ENCODE data around the gene RETSAT.
"Not testable (repeated sequence)": the region's sequence is repeated elsewhere in the genome, so short reads cannot be mapped to it uniquely, and the experiment has no call there.

Gene RETSAT

DNA sequence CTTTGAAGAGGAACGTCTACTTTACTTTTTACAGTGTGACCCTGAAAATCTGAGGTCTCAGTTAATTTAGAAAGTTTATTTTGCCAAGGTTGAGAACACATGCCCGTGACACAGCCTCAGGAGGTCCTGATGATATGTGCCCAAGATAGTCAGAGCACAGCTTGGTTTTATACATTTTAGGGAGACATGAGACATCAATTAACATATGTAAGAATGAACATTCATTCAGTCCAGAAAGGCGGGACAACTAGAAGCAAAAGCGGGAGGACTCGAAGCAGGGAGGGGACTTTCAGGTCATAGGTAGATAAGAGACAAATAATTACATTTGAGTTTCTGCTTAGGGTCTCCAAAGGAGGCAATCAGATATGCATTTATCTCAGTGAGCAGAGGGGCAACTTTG, 23.9 kb upstream of the RETSAT start:
- no peak for DNase-seq (ENCODE audit: low spot score)

DNA sequence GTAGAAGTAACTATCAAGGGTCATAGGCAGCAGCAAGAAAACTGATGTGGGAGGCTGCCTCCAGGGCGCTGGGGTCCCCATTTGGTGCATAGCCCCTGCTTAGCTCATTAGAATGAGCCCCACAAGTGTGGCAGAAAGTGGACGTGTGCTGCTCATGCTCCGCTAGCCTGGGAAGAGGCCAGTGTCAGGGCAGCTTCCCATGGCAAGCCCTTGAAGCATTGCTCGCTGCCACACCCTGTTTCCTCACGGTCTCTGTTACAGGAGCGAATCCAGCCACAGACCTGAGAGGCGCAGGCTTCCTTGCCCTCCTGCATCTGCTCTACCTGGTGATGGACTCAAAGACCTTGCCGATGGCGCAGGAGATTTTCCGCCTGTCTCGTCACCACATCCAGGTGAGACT, 22.8 kb upstream of the RETSAT start:
- DNase-seq (ENCODE audit: low spot score) = no peak

DNA sequence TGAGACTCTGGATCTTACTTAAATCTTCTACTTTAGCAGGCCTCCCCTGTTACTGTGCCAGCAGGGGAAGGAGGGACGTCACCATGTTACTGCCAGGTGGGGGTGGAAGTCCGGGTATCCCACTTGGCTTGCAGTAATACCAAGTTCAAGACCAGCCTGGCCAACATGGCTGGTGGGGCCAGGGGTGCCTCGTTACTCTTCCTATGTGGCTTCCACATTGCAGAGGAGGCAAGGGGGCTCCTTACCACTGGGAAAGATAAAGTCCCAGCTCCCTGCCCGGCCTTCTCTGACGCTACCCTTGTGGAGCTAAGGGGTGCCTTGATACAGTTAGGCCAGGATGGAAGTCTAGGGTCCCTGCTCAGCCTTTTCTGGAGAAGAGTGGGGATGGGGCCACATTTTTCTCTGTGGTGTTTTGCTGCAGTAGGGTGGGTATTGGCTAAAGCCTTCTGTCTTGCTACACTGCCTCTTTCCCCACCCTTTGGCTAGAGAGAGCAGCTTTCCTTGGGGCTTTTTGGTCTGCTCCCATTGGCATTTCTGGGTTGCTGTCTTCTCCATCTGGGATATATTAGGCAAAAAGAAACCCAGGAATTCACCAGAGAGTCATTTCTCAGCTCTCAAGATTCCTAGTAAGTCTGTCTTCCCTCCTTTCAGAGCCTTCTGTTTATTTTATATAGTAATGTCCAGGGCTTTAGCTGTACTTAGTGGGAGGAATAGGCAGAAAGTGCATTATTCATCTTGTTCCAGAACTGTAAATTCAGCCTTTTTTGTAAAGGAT, 22.1 kb upstream of the RETSAT start:
- no peak for DNase-seq (ENCODE audit: low spot score)

DNA sequence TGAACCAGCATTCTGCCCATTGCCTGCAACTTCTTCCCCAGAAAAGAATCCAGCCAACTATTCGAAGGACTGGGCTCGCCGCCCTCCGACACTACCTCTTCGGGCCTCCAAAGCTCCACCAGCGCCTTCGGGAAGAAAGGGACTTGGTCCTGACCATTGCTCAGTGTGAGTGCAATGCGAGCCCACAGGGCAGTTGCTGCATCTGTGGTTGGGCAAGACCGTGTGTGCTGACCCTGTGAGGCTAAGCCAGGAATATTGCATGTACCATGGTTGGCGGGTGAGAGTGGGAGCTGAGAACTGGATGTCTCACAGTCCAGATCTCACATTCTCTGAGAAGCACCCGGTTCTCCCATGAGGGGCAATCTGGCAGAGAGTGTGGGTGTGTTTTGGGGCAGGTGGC, 16.7 kb upstream of the RETSAT start:
- DNase-seq (ENCODE audit: low spot score) = no peak

DNA sequence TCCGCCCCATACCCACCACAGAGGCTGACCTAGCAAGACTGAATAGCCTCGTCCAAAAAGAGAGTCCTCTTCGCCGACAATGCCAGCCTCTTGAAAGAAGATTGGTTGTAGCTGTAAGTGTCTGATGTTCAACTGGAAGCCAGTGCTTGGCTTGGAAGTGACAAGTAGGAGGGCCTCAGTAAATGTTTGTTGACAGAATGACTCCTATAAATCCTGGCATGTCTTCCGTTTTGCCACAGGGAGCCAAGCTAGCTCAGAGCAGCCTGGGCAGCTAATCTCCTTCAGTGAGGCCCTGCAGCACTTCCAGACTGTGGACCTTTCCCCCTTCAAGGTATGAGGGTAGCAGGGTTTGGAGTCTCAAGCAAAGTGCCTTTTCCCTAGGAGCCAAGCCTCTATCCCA, 15.2 kb upstream of the RETSAT start:
- DNase-seq (ENCODE audit: low spot score) = no peak

DNA sequence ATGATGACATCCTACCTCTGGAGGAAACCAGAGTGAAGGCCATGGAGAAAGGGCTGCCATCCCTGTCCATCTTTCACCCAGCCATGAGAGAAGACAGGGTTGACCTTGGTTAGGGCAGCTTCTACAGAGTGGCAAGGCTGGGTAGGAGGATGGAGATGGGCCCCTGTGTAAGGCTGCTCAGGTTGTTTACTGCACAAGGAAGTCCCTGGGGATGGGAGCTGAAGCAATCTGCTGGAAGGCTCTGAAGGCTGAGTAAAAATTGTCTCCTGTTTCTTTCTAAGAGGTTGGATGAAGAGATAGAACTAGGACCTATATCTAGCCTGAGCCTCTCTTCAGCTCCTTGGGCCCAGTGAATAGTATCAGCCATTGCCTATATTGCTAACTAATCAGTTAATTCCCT, 14.6 kb upstream of the RETSAT start:
- DNase-seq (ENCODE audit: low spot score) = no peak

DNA sequence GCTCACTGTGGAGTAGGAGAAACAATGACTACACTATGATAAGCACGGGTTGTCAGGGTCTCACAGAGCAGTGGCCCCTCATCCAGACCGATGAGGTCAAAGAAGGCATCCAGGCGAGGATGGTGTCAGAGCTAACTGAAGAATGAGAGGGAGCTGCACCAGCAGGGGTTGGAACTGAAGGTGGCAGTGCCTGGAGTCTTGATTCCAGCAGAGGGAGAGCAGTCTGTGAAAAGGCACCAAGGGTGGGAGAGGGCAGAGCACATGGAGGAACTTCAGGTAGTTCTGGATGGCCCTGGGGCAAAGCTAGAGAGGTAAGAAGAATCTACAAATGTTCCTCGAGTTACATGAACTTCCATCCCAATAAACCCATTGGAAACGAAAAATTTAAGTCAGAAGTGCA, 12.9 kb upstream of the RETSAT start:
- DNase-seq (ENCODE audit: low spot score) = no peak

DNA sequence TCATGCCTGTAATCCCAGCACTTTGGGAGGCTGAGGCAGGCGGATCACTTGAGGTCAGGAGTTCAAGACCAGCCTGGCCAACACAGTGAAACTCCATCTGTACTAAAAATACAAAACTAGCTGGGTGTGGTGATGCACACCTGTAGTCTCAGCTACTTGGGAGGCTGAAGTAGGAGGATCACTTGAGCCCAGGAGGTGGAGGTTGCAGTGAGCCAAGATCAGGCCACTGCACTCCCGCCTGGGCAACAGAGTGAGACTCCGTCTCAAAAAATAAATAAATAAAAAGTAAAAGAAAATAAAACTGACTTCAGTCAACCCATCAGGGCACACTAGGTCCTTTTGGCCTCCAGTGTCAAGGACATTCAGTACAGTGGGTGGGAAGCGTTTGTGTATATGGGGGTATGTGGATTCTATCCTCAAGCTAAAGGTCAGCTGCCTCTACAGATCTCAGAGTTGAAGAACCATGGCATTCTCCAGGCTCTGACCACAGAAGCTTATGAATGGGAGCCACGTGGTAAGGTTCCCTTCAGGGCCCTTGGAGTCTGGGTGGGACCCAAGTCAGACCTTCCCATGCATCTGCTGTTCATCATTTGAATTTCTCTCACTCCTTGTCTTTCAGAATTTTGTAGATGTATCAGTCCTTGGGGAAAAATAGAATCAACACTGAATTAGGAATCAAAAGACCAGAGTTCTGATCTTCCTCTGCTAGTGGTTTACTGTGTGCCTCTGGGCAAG, 8.5 kb upstream of the RETSAT start:
- DNase-seq (ENCODE audit: low spot score) = not testable (repeated sequence)

DNA sequence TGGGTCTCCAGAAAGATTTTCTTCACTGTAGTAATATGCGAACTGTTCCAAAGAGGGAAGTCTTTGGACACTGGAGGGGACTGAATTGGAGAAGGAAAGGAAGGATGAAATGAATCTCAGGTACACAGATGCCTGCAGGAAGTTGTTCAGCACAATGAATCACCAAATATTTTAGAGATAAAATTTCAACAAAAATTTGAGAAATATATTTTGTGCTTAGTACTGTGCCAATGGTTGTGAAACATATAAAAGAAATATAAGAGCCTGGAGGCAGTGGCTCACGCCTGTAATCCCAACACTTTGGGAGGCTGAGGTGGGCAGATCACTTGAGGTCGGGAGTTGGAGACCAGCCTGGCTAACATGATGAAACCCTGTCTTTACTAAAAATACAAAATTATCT, 3.4 kb upstream of the RETSAT start:
- no peak for DNase-seq (ENCODE audit: low spot score)

DNA sequence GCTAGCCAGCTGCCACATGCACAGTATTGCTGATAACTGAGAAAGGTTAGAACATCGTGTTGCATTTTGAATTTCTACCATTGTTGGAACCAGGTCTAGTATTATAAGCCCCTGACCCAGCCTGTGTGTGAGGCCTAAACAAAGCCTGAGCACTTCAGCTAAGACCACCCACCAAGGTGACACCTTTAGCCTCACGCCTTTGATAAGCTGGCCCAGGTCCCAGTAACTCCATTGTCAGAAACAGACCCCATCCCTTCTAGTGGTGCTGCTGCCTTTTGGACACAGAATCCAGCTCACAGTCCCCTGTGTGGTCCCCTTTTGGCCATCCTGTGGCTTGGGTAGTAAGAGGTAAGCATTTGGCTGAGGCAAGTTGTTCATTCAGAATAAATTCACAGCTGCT, 1.9 kb upstream of the RETSAT start:
- DNase-seq (ENCODE audit: low spot score) = no peak

DNA sequence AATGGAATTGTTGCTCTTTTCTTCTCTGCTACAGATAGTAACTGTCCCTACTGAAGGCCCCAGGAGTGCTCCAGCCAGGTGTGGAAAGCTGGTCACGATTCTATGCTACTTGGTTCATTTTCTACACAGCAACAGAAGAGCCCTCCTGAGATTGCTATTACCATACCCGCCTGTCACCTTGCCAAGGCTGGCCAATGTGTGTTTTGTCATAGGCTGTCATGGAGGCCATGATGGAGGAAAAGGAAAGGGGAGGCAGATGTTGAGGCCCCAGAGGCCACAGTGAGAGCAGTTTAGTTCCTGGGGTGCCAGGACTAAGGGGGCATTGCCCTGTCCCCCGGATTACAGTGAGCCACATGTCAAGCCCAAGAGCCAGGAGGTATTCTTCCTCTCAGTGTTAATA, 1.2 kb upstream of the RETSAT start:
- no peak for DNase-seq (ENCODE audit: low spot score)

DNA sequence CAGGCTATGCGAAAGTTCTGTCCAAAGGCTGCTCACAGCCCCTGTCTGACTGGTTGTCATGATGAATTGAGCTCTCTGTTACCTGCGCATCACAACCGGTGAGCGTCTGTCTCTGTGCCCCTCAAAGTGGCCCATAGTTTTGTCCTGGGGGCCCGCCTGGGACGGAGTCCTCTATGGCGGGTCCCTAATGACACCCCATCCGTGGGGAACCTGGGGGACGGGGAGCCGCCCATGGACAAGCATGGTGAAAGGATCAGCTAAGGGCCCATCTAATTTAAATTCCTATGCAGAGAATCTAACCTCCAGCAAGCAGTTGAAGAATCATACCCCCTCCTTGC, 714 bp upstream of the RETSAT start:
- no peak for DNase-seq (ENCODE audit: low spot score)

DNA sequence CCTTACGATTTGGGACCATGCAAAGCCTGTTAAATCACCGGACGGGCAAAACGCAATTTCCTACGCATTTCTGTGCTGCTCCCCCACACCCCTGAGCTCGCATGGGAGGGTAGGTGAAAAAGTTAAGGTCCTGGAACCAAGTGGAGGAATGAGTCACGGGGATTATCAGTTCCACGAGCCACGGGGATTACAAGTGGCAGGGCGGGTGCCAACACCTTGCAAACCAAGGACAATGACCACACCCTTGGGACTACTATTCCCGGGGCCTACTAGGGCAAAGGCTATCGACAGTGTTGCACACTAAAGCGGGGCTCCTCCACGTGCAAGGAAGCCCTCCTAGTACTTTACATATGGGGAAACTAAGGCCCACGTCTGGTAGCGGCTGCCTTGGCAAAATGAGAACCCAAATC, 447 bp downstream of the RETSAT start:
- DNase-seq (ENCODE audit: low spot score) = peak; percentile 31

DNA sequence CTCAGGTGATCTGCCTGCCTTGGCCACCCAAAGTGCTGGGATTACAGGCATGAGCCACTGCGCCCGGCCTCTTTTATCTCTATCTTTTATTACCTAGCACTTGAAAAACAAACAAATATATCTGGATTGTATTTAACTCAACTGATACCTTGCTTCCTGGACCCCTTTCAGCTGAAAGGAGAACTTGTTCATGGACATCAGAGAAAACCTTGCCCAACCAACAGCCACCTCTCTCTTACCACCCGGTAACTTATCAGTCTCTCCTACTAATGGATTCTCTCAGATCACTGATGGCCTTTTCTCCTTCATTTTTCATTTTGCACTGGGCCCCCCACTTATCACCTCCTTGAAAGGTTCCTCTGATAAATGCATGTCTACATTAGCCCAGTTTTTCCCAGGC, 6.7 kb downstream of the RETSAT start:
- DNase-seq (ENCODE audit: low spot score) = no peak

DNA sequence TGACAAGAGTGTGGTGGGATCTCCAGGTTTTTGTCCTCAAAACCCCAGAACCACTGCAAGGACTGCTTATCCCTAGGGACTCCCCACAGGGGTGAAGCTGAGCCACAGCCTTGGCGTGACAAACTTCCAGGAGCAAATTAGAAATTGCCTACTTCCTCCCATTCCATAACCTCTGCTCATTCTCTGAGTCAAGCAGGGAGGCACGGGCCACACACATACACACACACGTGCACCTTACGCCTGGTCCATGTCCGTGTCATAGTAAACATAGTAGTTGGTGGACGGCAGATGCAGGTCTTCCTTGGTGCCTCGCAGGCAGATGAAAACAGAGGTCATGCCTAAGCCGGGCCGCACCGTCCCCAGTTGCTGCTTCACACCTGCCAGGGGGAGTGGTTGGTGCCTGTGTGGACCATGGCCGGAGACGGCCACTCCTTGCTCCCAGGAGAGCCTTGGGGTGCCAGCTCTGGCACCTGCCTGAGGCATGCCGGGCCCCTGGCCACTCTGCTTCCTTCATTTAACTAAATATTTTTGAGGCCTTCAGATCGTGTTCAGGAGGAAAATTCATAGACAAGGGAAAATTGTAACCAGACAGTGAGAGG, 9.9 kb downstream of the RETSAT start:
- DNase-seq (ENCODE audit: low spot score) = no peak

DNA sequence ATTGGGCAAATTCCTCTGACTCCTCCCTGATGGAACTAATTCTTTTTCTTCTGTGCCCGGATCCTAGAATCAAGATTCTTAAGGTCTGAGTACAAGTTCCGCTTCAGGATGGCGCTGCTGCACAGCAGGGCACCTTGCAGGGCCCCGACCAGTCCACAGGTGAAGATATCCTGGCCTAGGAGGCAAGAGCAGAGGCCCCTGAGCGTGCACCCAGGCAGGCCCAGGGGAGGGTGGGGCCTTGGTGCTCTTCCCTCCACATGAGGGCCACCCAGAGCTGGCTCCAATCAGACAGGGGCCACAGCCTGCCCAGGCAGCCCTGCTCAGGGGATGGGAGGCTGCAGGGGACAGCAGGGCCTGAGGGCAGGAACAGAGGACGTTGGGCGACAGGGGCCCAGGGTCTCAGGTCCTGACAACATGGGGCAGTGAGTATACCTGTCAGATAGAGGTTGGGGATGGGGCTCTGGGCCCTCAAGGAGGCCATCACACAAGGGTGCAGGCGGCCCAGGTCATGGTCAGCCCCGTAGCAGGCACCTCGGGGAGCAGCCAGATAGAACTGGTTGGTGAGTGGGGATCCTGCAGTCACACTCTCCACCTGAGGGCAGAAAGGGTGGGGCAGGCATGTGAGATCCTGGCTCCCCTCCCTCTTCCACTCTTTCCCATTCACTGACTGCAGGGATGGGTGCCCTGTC, 11.0 kb downstream of the RETSAT start:
- DNase-seq (ENCODE audit: low spot score) = not testable (repeated sequence)

DNA sequence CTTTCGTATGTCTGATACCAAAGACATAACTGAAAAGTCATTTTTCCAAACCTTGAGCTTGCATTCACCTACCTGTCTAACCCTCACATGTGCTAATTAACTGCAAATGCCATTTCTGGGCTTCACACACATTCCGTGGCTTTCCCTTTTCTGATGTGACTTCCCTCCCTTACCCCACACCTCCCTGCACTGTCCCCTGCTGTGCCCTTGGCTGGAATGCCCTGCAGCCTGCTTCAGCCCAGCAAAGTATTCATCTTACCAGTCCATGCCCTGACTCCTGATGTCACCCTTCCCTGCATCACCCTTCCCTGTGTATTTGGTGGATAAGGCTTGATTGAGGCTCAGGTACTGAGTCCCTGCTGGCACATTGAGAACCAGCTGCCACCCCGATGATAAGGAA, 12.2 kb downstream of the RETSAT start:
- no peak for DNase-seq (ENCODE audit: low spot score)

DNA sequence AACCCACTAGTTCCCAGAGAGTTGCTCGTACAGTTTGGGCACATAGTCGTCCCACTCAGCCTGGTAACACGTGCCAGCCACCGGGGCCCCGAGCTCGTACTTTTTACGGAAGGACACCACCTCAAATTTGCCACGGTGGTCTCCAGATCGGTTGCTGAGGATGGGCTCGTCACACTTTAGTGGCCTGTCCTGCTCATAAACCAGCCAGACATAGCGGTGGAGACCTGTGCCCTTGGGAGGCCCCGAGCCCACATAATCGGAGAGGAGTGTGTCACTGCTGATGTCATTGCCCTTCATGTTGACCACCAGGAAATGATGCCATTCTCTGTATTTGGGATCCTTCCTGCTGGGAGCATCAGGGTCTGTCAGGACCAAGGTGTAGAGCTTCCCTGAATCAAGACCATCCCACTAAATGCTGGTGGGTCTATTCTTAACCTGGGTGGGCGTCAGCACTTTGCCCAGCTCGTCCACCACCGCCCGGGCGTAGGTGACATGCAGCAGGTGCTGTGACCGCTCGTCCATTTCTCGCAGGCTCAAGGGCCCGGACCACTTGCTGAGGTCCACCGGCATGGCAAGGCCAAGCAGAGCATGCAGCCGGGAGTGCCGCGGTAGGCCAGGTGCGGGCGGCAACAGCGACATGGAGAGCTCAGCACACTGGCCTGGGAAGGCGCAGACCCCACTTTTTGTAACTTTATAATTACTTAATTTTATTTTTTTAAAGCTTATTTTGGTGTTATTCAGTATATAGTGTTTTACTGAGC, 12.9 kb downstream of the RETSAT start:
- DNase-seq (ENCODE audit: low spot score) = no peak

DNA sequence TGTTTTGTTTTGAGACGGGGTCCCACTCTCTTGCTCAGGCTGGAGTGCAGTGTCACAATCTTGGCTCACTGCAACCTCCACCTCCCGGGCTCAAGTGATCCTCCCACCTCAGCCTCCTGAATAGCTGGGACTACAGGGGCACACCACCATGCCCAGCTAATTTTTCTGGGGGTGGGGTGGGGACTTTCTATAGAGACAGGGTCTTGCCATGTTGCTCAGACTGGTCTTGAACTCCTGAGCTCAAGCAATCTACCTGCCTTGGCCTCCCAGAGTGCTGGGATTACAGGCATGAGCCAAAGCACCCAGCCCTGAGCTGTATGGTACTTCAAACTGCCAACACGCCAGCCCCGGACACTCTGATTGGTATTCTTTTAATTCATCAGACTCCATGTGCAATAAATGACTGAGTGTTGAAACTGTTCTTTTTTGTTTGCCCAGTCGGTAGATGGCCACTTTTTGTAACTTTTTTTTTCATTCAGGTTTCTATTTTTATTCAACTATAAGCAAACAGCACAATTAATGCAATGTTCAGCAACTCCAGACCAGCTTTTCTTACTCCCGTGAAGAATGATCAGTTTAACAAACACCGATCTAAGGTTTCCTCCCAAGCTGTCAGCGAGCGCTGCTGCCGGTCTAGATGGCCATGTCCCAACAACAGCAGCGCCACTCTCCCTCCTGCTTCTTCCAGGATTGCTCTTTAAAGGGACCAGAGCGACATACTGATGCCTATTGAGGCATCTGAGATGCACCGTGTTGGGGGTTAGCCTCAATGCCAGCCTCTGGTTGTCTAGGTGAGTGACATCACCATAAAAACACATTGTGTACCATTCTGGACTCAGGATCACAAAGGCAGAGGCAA, 14.1 kb downstream of the RETSAT start:
- no peak for DNase-seq (ENCODE audit: low spot score)

DNA sequence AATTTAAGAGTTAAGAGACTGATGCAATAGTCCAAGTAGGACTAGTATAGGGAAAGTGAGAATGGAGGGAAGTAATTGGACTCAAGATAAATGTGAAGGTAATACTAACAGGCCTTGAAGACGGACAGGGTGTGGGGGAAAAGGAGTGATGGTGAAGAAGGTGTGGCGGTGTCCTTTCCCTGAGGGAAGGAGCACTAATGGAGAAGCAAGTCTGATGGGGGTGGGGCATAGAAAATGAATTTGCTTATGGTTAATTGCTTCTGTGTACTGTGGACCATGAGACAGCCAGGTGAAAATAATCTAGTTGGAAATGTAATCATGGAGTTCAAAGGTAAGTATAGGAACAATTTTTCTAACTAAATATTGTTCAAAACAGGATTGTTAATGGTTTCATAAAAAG, 19.4 kb downstream of the RETSAT start:
- DNase-seq (ENCODE audit: low spot score) = no peak

DNA sequence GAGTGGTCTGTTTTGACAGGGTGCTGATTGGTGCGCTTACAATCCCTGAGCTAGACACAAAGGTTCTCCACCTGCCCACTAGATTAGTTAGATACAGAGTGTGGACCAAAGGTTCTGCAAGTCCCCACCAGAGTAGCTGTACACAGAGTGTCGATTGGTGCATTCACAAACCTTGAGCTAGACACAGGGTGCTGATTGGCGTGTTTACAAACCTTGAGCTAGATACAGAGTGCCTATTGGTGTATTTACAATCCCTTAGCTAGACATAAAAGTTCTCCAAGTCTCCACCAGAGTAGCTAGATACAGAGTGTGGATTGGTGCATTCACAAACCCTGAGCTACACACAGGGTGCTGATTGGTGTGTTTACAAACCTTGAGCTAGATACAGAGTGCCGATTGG, 20.5 kb downstream of the RETSAT start:
- not testable (repeated sequence) for DNase-seq (ENCODE audit: low spot score)
